K562 (cell line): ENCODE measurements around the gene LPIN1.

Experiments
- RBBP5 ChIP-seq: fragments of 200-600 bp; sonication (generic); IDR thresholded peaks from 2 replicates; pipeline ENCODE4 v1.6.1; 2012; ENCODE audit warnings: borderline replicate concordance, mild to moderate bottlenecking, low read length, control low read depth, inconsistent platforms; ENCODE audit not compliant: insufficient read depth, poor library complexity, severe bottlenecking
- ZNF146 ChIP-seq: IDR thresholded peaks from one replicate; pipeline ENCODE4 v1.6.1; 2018; ENCODE audit warnings: missing compliant biosample characterization; ENCODE audit not compliant: unreplicated experiment
- TF ChIP-seq, protein P1 (sequence below): IDR thresholded peaks from 3 replicates; pipeline ENCODE4 v1.6.1; 2011; ENCODE audit warnings: borderline replicate concordance, mild to moderate bottlenecking; ENCODE audit not compliant: insufficient read length, insufficient read depth
- TF ChIP-seq, protein P2 (sequence below), 2 experiments: IDR thresholded peaks; 2 replicates each; pipeline ENCODE4 v1.6.1; 2012; ENCODE audit warnings: improper control_type of control experiment in 2 of 2, low read depth in 2 of 2, low read length in 2 of 2, borderline replicate concordance in 1 of 2
- TF ChIP-seq, protein P3 (sequence below), 3 experiments: IDR thresholded peaks in 2 of 3; conservative IDR thresholded peaks in 1 of 3; 2 replicates each; pipeline ENCODE4 v1.5.1; 2011 to 2012; ENCODE audit warnings: low read length in 3 of 3, mild to moderate bottlenecking in 3 of 3, control low read depth in 2 of 3, improper control_type of control experiment in 1 of 3, inconsistent platforms in 1 of 3, low read depth in 1 of 3, mixed read lengths in 1 of 3, moderate library complexity in 1 of 3; ENCODE audit not compliant: insufficient read depth in 2 of 3

DNA sequence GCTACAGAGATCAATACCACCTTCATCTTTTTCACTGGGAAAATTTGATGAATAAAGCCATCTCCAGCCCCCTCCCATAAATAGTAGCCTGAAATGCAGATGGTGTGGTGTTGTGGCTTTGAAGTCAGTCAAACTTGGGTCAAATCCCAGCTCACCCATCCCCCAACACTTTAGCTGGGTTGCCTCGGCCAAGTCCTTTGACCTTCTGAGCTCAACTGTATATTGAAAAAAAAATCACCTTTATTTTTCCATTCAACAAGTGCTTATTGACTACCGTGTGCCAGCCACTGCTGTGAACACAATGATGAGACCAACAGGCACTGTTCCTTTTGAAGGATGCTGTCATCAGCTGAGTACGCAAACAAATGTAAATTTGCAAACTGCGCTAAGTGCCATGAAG lies 41.4 kb upstream of the LPIN1 start:
- TF ChIP-seq, protein P1, sequence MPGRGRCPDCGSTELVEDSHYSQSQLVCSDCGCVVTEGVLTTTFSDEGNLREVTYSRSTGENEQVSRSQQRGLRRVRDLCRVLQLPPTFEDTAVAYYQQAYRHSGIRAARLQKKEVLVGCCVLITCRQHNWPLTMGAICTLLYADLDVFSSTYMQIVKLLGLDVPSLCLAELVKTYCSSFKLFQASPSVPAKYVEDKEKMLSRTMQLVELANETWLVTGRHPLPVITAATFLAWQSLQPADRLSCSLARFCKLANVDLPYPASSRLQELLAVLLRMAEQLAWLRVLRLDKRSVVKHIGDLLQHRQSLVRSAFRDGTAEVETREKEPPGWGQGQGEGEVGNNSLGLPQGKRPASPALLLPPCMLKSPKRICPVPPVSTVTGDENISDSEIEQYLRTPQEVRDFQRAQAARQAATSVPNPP: no peak
- TF ChIP-seq, protein P2, sequence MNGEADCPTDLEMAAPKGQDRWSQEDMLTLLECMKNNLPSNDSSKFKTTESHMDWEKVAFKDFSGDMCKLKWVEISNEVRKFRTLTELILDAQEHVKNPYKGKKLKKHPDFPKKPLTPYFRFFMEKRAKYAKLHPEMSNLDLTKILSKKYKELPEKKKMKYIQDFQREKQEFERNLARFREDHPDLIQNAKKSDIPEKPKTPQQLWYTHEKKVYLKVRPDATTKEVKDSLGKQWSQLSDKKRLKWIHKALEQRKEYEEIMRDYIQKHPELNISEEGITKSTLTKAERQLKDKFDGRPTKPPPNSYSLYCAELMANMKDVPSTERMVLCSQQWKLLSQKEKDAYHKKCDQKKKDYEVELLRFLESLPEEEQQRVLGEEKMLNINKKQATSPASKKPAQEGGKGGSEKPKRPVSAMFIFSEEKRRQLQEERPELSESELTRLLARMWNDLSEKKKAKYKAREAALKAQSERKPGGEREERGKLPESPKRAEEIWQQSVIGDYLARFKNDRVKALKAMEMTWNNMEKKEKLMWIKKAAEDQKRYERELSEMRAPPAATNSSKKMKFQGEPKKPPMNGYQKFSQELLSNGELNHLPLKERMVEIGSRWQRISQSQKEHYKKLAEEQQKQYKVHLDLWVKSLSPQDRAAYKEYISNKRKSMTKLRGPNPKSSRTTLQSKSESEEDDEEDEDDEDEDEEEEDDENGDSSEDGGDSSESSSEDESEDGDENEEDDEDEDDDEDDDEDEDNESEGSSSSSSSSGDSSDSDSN (IDR thresholded peaks at IDR 0.05; ENCODE audit: borderline replicate concordance in 1 of 2, low read depth in 2 of 2, low read length in 2 of 2): no peak
- TF ChIP-seq ZNF146 (CRISPR knock-in tag): no peak
- no peak for TF ChIP-seq RBBP5
- TF ChIP-seq, protein P3, sequence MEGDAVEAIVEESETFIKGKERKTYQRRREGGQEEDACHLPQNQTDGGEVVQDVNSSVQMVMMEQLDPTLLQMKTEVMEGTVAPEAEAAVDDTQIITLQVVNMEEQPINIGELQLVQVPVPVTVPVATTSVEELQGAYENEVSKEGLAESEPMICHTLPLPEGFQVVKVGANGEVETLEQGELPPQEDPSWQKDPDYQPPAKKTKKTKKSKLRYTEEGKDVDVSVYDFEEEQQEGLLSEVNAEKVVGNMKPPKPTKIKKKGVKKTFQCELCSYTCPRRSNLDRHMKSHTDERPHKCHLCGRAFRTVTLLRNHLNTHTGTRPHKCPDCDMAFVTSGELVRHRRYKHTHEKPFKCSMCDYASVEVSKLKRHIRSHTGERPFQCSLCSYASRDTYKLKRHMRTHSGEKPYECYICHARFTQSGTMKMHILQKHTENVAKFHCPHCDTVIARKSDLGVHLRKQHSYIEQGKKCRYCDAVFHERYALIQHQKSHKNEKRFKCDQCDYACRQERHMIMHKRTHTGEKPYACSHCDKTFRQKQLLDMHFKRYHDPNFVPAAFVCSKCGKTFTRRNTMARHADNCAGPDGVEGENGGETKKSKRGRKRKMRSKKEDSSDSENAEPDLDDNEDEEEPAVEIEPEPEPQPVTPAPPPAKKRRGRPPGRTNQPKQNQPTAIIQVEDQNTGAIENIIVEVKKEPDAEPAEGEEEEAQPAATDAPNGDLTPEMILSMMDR (IDR thresholded peaks at IDR 0.05 in 2 of 3, conservative IDR thresholded peaks at IDR 0.05 in 1 of 3; ENCODE audit: insufficient read depth in 2 of 3, low read depth in 1 of 3, low read length in 3 of 3): no peak
